Small intestine (tissue), 16 donors: ENCODE data around the gene SUGCT. TPM values are rescaled to one million over a fixed set of nuclear protein-coding genes. Genes with fewer than 3 reads are reported as not detected.

Experiments used
- DNase-seq, 2 donors: peaks; one replicate each; pipeline versions ENCODE4 v3.0.0 to v3.0.0-alpha.2; 2013
- FAIRE-seq: peaks from 2 replicates; lab custom pipeline; 2012; peaks lifted over from hg19 to GRCh38; lab: Jason Lieb, UNC
- H3K27ac ChIP-seq, 3 donors: one replicate each; pipeline ENCODE4 v1.5.1; 2013; ENCODE audit warnings: low read length in 2 of 3, mild to moderate bottlenecking in 2 of 3, control low read depth in 1 of 3, inconsistent platforms in 1 of 3, low read depth in 1 of 3, moderate library complexity in 1 of 3
- H3K27me3 ChIP-seq, 3 donors: one replicate each; pipeline ENCODE4 v1.6.1; 2013; ENCODE audit warnings: low read length in 3 of 3, inconsistent platforms in 1 of 3; ENCODE audit not compliant: control insufficient read depth in 3 of 3, insufficient read depth in 3 of 3
- H3K36me3 ChIP-seq, 3 donors: one replicate each; pipeline ENCODE4 v1.6.1; 2013; ENCODE audit warnings: low read length in 3 of 3, inconsistent platforms in 1 of 3, low read depth in 1 of 3, mild to moderate bottlenecking in 1 of 3, moderate library complexity in 1 of 3; ENCODE audit not compliant: control insufficient read depth in 3 of 3, insufficient read depth in 2 of 3
- H3K4me1 ChIP-seq, 3 donors: one replicate each; pipeline ENCODE4 v1.6.1; 2013; ENCODE audit warnings: low read length in 2 of 3, inconsistent platforms in 1 of 3, low read depth in 1 of 3, mild to moderate bottlenecking in 1 of 3, moderate library complexity in 1 of 3; ENCODE audit not compliant: control insufficient read depth in 3 of 3, insufficient read depth in 2 of 3
- H3K4me3 ChIP-seq, 3 donors: one replicate each; pipeline ENCODE4 v1.5.1; 2013; ENCODE audit warnings: low read length in 3 of 3, control low read depth in 1 of 3, inconsistent platforms in 1 of 3, low read depth in 1 of 3, mild to moderate bottlenecking in 1 of 3, moderate library complexity in 1 of 3
- H3K9me3 ChIP-seq, 2 donors: one replicate each; pipeline ENCODE4 v1.6.1; 2013; ENCODE audit warnings: low read depth in 1 of 2, low read length in 1 of 2; ENCODE audit not compliant: control insufficient read depth in 2 of 2, insufficient read depth in 1 of 2
- WGBS, 3 donors: extraction: QIAGEN DNeasy Blood & Tissue Kit; methylation state at CpG; one replicate each; pipeline ENCODE4 v1.1.7; 2013; 5-methylcytosine and 5-hydroxymethylcytosine counted together
- long read RNA-seq, 10 donors: transcript quantifications; one replicate each; lab custom pipeline, GENCODE V29; 2026
- polyA plus RNA-seq, 4 donors: library from polyadenylated mRNA; stranded (reverse) in 3 of 4; unstranded in 1 of 4; fragments of 200-250 nt in 3 of 4; fragments of 120-200 nt in 1 of 4; gene quantifications; one replicate each; pipeline versions ENCODE4 v1.2.1 to v1.2.3, GENCODE V29; 2013
- donor health status: healthy with polysubstance abuse.
- donor health status: control.
- donor health status: control.
- donor health status: Bipolar disorder and iron deficiency.
- donor health status: healthy.

Gene SUGCT
- polyA plus RNA-seq, result 10 to 100 TPM in 1 of 4 donors, 1 to 10 TPM in 2, under 1 TPM in 1; 0.54 to 26.9 (median 2.5) TPM
- long read RNA-seq, donor 1, partial matches to known transcripts, result 5 of 7 reads
- long read RNA-seq, donor 1, other reads (novel, unspliced or antisense), result 0 of 7 reads
- long read RNA-seq, donor 2, result 0 reads
- long read RNA-seq, donor 3, result 0 reads
- long read RNA-seq, donor 4, result 0 reads
- long read RNA-seq, donor 5, result 0 reads
- long read RNA-seq, donor 6, result 0 reads
- long read RNA-seq, donor 7, result 0 reads
- long read RNA-seq, donor 8, result 0 reads
- long read RNA-seq, donor 9, result 0 reads
- long read RNA-seq, donor 10, partial matches to known transcripts, result 0 of 1 reads
- long read RNA-seq, donor 10, other reads (novel, unspliced or antisense), result 0 of 1 reads

DNA sequence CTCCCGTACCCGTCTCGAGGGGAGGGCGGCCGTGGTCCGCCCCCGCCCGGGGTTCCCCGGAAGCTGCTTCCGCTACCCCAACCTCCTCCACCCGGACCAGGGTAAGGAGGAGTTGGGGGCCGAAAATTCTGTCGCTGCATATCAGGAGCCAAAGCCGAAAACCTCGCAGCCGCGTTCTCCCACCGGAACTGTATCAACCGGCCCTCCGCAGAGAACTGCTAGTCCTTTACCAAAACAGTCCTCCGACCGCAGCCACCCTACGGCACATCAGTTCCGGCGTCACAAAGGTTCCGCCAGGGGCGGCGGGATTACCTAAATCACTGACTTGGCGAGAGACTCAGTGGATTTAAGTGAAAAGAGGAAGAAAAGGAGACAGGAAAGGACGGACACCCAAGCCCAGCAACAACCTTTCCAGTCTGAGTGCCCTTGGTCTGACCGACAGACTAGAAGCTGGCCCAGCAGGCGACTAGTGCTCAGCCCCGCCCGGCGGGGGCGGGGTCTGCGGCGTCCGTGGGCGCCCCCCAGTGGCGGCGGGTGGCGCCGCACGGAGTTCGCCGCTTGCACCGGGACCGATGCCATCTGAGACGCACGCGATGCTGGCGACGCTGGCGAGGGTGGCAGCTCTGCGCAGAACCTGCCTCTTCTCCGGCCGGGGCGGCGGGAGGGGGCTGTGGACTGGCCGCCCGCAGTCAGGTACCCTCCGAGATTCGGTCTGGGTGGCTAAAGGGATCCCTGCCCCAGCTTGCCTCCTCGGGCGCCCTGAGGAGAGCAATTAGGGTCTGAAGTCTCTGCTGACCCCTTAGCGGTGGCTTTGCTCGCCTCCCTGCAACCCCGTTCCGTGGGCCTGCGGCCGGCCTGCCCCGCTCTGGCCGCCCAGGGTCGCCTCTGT is at the start of gene SUGCT, which contains the start of gene MPLKIP:
SUGCT (plus strand) TSS at position 578 of the 889 bp plus-strand sequence.
MPLKIP (minus strand) TSS at position 195 of the 889 bp plus-strand sequence; CDS start at position 140, 55 bp downstream.
- peaks cover 0 to 8% (median 0%) of the 10 kb centered on the region in 3 donors for H3K36me3 ChIP-seq
- FAIRE-seq (no peak), DNase-seq (peak; percentile 84 to 95)

DNA sequence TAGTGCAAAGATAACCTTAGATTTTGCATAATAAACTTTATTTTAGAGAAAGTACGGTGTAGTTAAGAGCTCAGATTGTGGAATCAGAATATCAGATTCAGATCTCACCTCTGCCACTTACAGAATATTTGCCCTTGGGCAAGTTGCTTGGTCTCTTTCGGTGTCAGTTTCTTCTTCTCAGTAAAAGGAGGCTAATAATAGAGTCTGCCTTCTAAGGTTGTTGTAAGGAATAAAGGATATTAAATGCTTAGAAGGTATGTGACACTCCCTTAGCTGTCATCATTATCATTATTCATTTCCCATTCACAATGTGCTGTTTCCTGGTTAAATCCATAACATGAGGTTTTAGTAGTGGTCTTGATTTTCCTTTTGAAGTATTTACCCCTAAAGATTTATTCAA is 42.6 kb upstream of the SUGCT start:
- FAIRE-seq, result no peak
- Histone ChIP-seq H3K36me3 (peaks cover 10 to 39% (median 15%) of the 10 kb centered on the region in 3 donors), H3K9me3 (no peaks in the 10 kb centered on the region), H3K4me1 (peaks cover 0 to 6% (median 0%) of the 10 kb centered on the region in 3 donors), H3K27ac (no peak overlapping the region), H3K27me3 (no peaks in the 10 kb centered on the region), H3K4me3 (no peak overlapping the region)
- 93 to 97% (median 94%) methylated on average over 2 of the region's 2 CpGs for WGBS, 3 donors
- DNase-seq, result no peak

More for the DNA sequence above, at the start of gene SUGCT, which contains the start of gene MPLKIP:
- H3K27me3 ChIP-seq, result peaks cover 0 to 3% (median 0%) of the 10 kb centered on the region in 3 donors
- H3K4me1 ChIP-seq, result peaks cover 0 to 3% (median 0%) of the 10 kb centered on the region in 3 donors
- peak within 1 kb of the TSS; percentile 49 to 94 (median 87) for H3K27ac ChIP-seq
- WGBS, 3 donors, result 0 to 1% (median 1%) methylated on average over 50 to 75 of the region's 75 CpGs
- no peaks in the 10 kb centered on the region for H3K9me3 ChIP-seq
- H3K4me3 ChIP-seq, result peak within 1 kb of the TSS; percentile 78 to 97 (median 84)

DNA sequence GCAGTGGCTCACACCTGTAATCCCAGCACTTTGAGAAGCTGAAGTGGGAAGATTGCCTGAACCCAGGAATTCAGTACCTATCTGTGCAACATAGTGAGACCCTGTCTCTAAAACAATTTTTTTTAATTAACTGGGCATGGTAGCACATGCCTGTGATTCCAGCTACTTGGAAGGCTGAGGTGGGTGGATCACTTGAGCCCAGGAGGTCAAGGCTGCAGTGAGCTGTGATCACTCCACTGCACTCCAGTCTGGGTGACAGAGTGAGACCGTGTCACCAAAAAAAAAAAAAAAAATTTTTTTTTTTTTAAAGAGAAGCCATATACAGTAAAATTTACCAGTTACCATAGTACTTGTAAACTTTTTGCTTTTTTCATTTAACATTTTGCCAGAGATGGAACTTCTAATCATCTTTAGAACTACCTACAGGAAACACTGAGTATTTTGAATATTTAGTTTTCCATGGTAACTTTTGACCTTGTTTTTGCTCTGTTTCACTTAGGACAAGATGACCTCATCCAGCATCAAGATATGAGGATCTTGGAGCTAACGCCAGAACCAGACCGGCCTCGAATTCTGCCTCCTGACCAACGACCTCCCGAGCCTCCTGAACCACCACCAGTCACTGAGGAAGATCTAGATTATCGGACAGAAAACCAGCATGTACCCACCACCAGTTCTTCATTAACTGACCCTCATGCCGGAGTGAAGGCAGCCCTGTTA is 41.0 kb upstream of the SUGCT start:
- no peaks in the 10 kb centered on the region for H3K27me3 ChIP-seq
- H3K4me1 ChIP-seq, result peaks cover 0 to 9% (median 0%) of the 10 kb centered on the region in 3 donors
- no peak for DNase-seq
- no peaks in the 10 kb centered on the region for H3K9me3 ChIP-seq
- no peak overlapping the region for H3K4me3 ChIP-seq
- no peak overlapping the region for H3K27ac ChIP-seq
- WGBS, 3 donors, result 80 to 87% (median 87%) methylated on average over 8 of the region's 8 CpGs
- H3K36me3 ChIP-seq, result peaks cover 8 to 32% (median 17%) of the 10 kb centered on the region in 3 donors
- no peak for FAIRE-seq

DNA sequence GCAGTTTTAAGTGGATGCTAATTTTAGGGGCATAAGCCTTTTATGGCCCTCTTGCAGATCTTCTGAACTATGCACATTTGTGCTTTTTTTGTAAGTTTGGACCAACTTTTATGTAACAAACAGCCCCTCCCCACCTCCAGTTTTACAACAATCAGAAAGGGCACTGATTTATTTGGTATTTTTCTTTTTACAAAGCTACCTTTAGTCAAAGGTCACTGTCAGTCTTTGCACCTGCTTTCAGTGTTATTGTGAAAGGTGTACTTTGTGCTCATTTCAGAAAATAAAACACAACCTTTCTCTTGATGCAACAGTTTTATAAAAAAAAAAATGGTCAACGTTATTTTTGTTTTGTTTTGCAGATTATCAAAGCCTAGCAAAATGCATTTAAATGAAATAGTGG is 39.6 kb upstream of the SUGCT start:
- Histone ChIP-seq H3K4me1 (peaks cover 0 to 9% (median 0%) of the 10 kb centered on the region in 3 donors), H3K4me3 (no peak overlapping the region), H3K36me3 (peaks cover 8 to 30% (median 17%) of the 10 kb centered on the region in 3 donors), H3K27me3 (no peaks in the 10 kb centered on the region), H3K27ac (no peak overlapping the region), H3K9me3 (no peaks in the 10 kb centered on the region)
- FAIRE-seq (no peak), DNase-seq (peak in 1 of 2 donors; percentile 67)
- WGBS, 3 donors, result 6 to 59% (median 8%) methylated on average over 1 of the region's 1 CpG

DNA sequence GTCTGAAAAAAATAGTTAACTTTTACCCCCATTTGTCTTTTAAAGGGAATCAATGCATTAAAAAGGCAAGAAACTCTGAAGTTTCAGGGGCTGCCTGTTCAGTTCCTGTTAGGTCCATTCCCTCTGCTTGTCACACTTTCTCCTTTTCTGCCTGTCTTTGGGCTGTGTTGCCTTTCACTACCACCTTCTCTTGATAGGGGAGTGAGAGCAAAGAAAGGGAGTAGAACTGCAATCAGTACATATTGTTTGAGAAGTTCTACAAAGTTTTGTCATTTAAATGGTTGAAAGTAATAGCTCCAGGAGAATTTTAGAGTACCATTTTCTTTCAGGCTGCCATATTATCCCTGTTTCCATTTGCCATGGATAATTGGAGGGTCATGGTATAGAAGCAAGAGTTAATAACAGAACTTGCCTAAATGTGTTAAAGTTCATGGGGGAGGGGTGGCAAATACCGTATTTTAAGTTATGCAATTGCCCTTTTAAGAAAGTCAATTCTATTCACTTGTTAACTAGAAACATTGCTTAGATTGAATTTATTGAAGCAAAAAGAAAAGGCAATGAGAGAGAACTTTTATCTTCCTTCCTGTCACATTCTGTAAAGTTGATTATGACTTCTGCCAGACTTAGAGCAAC is 39.0 kb upstream of the SUGCT start:
- Histone ChIP-seq H3K36me3 (peaks cover 8 to 24% (median 17%) of the 10 kb centered on the region in 3 donors), H3K27me3 (no peaks in the 10 kb centered on the region), H3K4me1 (peaks cover 0 to 9% (median 0%) of the 10 kb centered on the region in 3 donors), H3K9me3 (no peaks in the 10 kb centered on the region), H3K27ac (peak overlapping the region in 1 of 3 donors; percentile 39), H3K4me3 (no peak overlapping the region)
- WGBS, 3 donors, result 11 to 43% (median 33%) methylated on average over 1 of the region's 1 CpG
- FAIRE-seq (no peak), DNase-seq (no peak)

DNA sequence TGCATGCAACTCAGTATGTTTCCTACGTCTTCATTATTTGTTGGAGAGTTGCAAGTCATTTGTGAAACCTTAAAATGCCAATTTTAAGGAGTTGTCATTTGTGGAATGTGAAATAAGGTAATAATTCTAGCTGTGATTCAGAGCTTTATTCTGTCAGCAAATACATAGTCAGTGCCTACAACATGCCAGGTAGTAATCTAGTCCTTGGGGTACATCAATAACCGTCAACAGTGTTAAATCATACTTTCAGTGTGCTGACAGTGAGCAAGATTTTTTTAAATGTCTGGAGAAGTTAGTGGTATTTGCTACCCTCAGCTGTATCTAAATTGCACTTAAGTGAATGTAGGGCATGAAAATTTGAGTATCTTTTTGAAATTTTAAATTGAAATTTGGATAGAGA is 37.1 kb upstream of the SUGCT start:
- 85 to 91% (median 85%) methylated on average over 2 of the region's 2 CpGs for WGBS, 3 donors
- Histone ChIP-seq H3K9me3 (no peaks in the 10 kb centered on the region), H3K4me3 (no peak overlapping the region), H3K27ac (no peak overlapping the region), H3K27me3 (no peaks in the 10 kb centered on the region), H3K4me1 (peaks cover 0 to 9% (median 0%) of the 10 kb centered on the region in 3 donors), H3K36me3 (peaks cover 7 to 21% (median 17%) of the 10 kb centered on the region in 3 donors)
- DNase-seq, result no peak
- no peak for FAIRE-seq

DNA sequence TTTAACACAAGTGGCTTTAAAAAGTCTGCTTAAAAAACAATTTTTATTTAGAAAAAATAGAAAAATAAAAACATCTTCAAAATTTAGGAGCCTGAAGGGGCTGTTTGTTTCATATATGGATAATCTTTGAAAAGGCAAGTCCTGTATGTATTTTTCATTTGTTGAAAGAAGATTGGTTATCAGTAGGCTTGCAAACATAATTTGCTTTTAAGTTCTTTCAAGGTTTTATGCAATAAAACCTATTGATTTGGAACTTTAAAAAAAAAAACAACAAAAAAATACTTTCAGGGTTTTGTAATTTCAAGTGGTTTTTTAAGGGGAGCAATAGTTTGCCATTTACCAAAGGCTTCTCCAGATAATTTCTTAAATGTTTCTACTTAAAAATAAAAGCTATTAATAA is 36.0 kb upstream of the SUGCT start:
- Histone ChIP-seq H3K4me3 (no peak overlapping the region), H3K27me3 (no peaks in the 10 kb centered on the region), H3K27ac (no peak overlapping the region), H3K9me3 (no peaks in the 10 kb centered on the region), H3K4me1 (peaks cover 0 to 9% (median 0%) of the 10 kb centered on the region in 3 donors), H3K36me3 (peaks cover 3 to 13% (median 11%) of the 10 kb centered on the region in 3 donors)
- FAIRE-seq, result peak; percentile 36
- DNase-seq, result no peak
